T-helper 2 cell treated with Interferon-gamma antibody and Interleukin-4, amounts not matched to agents 5 μg/mL and 100 μg/mL, for 36 hours (primary cell): ENCODE data around the gene TMEM164.

ENCODE experiments used
- DNase-seq: peaks from one replicate; pipeline ENCODE4 v3.0.0; 2021; ENCODE audit warnings: low spot score
- H3K27ac Mint-ChIP-seq: one replicate; pipeline ENCODE4 v1.8.0; 2021; ENCODE audit warnings: mild to moderate bottlenecking, mixed read lengths
- H3K27me3 Mint-ChIP-seq: one replicate; pipeline ENCODE4 v1.8.0; 2021; ENCODE audit warnings: low read depth, mixed read lengths
- H3K36me3 Mint-ChIP-seq: one replicate; pipeline ENCODE4 v1.8.0; 2021; ENCODE audit warnings: low read depth, mixed read lengths
- H3K4me1 Mint-ChIP-seq: one replicate; pipeline ENCODE4 v1.8.0; 2021; ENCODE audit warnings: low read depth, mixed read lengths
- H3K4me3 Mint-ChIP-seq: one replicate; pipeline ENCODE4 v1.8.0; 2022; ENCODE audit warnings: mild to moderate bottlenecking, moderate library complexity, mixed read lengths
- H3K9me3 Mint-ChIP-seq: one replicate; pipeline ENCODE4 v1.8.0; 2021; ENCODE audit warnings: mixed read lengths

TMEM164 gene

DNA sequence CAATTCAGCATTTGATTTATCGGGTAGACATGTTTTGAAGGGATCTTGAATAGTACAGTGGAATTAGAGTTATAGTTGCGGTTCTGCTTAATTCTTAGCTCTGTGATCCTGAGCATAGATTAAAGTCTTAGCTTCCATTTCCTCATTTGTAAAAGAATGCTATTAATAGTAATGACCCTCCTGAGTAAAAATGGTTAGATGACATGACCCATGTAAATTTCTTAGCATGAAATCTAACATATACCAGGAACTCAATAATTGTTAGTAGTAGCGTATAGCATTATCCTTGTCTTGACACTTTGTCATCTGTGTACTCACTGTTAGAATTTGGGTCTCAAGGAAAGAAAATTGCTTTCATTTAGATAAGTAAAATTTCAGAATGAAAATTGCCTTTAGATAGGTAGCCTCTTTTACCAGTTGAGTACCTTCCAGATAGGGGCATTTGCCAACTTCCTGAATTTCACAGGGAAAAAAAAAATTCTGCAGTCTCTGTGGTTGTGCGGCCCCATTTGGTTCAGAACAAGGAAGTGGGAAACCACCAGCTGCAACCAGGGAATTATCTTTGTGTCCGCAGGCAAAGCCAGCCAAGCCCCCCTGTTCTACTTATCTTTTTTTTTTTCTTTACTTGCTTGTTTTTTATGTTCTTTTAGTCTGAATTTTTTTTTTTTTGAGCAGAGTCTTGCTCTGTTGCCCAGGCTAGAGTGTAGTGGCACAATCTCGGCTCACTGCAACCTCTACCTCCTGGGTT lies 86.9 kb downstream of the TMEM164 start:
- DNase-seq: no peak
- H3K27ac Mint-ChIP-seq: no peak overlapping the region
- H3K36me3 Mint-ChIP-seq: peaks cover 8% of the 10 kb centered on the region
- H3K4me3 Mint-ChIP-seq: no peak overlapping the region
- no peaks in the 10 kb centered on the region for H3K27me3 Mint-ChIP-seq
- no peaks in the 10 kb centered on the region for H3K9me3 Mint-ChIP-seq
- peaks cover 17% of the 10 kb centered on the region for H3K4me1 Mint-ChIP-seq

GRCh38 chrX:110097920-110098319 lies 95.0 kb downstream of the TMEM164 start:
- no peaks in the 10 kb centered on the region for H3K4me1 Mint-ChIP-seq
- DNase-seq: no peak
- no peak overlapping the region for H3K4me3 Mint-ChIP-seq
- no peak overlapping the region for H3K27ac Mint-ChIP-seq
- H3K27me3 Mint-ChIP-seq: no peaks in the 10 kb centered on the region
- no peaks in the 10 kb centered on the region for H3K9me3 Mint-ChIP-seq
- H3K36me3 Mint-ChIP-seq: peaks cover 4% of the 10 kb centered on the region

DNA sequence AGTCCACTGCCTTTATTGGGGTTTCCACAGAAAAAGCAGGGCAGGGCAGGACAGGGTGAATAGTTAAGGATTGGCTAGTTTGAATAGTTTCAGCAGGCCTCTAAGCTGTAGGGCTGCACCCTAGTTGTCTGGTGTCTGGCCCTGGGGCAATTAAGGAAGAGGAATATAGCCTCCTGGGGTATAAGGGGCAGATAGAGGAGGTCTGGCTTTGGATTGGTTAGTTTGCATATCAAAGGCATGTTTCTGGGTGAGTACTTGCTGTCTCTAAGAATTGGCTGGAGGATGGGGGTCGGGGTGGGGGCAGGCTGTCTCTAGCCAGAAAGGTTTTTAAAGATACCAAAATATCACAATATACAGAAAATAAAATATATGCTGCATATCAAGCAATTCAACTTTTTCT lies 100.4 kb downstream of the TMEM164 start:
- H3K4me1 Mint-ChIP-seq: no peaks in the 10 kb centered on the region
- no peak overlapping the region for H3K4me3 Mint-ChIP-seq
- H3K27ac Mint-ChIP-seq: no peak overlapping the region
- H3K9me3 Mint-ChIP-seq: no peaks in the 10 kb centered on the region
- no peaks in the 10 kb centered on the region for H3K27me3 Mint-ChIP-seq
- no peaks in the 10 kb centered on the region for H3K36me3 Mint-ChIP-seq
- DNase-seq: no peak

DNA sequence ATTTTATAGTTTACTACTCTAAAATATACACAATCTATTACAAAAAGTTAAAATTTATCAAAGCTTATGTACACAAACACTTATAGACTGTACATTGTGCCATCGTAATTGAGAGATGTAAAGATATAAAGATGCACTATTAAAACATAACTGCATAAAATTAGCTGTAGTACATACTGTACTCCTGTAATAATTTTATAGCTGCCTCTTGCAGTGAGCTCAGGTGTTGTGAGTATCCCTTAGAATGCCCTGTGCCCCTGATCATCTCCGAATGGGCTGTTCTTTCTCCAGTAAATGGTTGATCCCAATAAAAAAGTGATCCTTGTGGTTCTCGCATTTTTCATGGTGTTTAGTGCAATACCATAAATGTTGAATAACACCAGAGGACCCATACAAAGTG lies 101.2 kb downstream of the TMEM164 start:
- Mint-ChIP-seq H3K27ac (no peak overlapping the region), H3K4me1 (no peaks in the 10 kb centered on the region), H3K4me3 (no peak overlapping the region)

GRCh38 chrX:110108381-110108821 lies 105.5 kb downstream of the TMEM164 start:
- no peak overlapping the region for H3K27ac Mint-ChIP-seq
- H3K9me3 Mint-ChIP-seq: no peaks in the 10 kb centered on the region
- no peak overlapping the region for H3K4me3 Mint-ChIP-seq
- H3K36me3 Mint-ChIP-seq: no peaks in the 10 kb centered on the region
- H3K27me3 Mint-ChIP-seq: no peaks in the 10 kb centered on the region
- H3K4me1 Mint-ChIP-seq: no peaks in the 10 kb centered on the region
- no peak for DNase-seq

More for the DNA sequence above, 101.2 kb downstream of the TMEM164 start:
- Mint-ChIP-seq H3K36me3 (no peaks in the 10 kb centered on the region), H3K9me3 (no peaks in the 10 kb centered on the region), H3K27me3 (no peaks in the 10 kb centered on the region)
- no peak for DNase-seq

DNA sequence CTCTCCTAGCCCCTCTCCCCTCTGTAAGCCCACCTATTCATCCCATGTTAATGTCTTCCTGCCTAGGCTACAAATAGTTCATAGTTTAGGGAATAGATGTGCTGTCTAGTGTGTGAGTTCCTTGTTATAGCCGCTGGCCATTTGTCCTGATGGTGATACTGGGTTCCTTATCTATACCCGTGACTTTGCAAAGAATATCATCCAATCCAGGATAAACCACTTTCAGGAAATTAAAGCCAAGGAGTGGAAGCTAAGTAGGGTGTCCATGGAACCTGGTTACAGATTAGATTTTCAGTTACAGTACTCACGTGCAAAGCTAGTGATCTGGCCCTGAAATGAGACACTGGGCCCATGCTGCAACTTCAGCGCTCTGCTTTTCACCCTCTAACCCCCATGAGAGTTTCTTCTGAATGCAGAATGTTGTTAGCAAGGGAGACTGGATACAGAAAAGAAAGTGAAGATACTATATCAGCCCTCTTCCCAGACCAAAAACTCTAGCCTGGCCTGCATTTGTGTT lies 111.4 kb downstream of the TMEM164 start:
- Mint-ChIP-seq H3K27ac (no peak overlapping the region), H3K36me3 (peaks cover 2% of the 10 kb centered on the region), H3K4me1 (no peaks in the 10 kb centered on the region), H3K4me3 (no peak overlapping the region), H3K9me3 (no peaks in the 10 kb centered on the region), H3K27me3 (no peaks in the 10 kb centered on the region)
- no peak for DNase-seq

DNA sequence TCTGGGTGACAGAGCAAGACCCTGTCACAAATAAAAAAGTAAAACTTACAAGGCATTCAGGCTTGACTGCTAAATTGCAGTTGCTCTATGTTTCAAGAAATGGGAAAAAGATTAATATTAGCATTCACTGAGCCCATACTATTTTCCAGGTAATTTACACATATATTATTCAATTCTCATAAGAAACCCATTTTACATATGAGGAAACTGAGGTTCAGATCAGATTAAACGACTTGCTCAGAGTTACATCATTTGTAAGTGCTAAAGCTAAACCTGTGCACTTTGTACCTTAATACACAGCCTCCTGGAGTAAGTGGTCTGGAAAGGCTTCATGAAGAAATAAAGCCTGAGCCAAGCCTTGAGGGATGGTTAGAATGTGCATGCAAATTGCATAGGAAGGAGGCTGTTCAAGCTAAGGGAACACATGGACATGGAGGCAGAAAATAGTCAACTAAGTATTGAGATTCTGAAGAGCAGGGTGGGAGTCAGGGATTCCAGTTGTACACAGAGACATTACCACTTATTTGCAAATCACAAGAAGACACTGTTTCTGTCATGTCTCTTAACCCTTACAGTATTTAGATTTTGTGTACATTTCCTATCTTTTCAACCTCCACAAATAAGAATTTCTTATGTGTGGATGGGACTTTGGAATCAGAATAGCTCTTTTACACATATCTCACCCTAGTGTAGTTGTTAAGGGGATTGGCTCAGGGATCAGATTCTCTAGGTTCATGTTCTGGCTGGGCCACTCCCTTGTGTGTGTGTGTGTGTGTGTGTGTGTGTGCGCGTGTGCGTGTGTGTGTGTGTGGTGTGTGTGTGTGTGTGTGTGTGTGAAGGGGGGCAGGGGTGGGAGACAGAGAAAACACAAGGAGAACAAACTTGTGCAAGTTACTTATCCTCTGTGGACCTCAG lies 113.4 kb downstream of the TMEM164 start:
- no peaks in the 10 kb centered on the region for H3K9me3 Mint-ChIP-seq
- H3K4me3 Mint-ChIP-seq: no peak overlapping the region
- H3K27ac Mint-ChIP-seq: no peak overlapping the region
- no peak for DNase-seq
- peaks cover 2% of the 10 kb centered on the region for H3K36me3 Mint-ChIP-seq
- H3K27me3 Mint-ChIP-seq: no peaks in the 10 kb centered on the region
- H3K4me1 Mint-ChIP-seq: no peaks in the 10 kb centered on the region

DNA sequence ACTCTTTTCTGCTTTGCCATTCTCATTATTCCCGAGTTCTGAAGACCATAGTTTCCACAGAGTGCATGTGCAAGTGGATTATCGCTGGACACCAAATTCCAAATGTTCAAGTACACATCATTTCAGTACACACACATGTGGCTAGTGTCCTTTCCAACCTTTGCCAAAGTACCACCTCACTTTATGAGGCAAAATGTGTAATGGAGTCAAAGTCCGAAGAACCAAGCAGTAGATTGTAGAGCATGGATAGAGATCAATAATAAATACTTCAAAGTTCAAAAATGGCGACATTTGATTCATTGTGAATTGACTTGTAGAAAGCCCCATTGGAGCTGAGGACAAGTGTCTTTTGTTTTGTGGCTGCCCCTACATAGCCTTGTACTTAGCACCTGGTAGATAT lies 115.6 kb downstream of the TMEM164 start:
- Mint-ChIP-seq H3K27ac (no peak overlapping the region), H3K9me3 (no peaks in the 10 kb centered on the region), H3K27me3 (no peaks in the 10 kb centered on the region), H3K4me3 (no peak overlapping the region), H3K36me3 (peaks cover 2% of the 10 kb centered on the region), H3K4me1 (no peaks in the 10 kb centered on the region)
- DNase-seq: no peak

- Mint-ChIP-seq H3K27me3 (no peaks in the 10 kb centered on the region), H3K4me3 (no peak overlapping the region), H3K4me1 (no peaks in the 10 kb centered on the region), H3K27ac (no peak overlapping the region), H3K9me3 (no peaks in the 10 kb centered on the region), H3K36me3 (peaks cover 2% of the 10 kb centered on the region)
- no peak for DNase-seq
These were observed 116.6 kb downstream of the TMEM164 start for GRCh38 chrX:110119480-110119879.

DNA sequence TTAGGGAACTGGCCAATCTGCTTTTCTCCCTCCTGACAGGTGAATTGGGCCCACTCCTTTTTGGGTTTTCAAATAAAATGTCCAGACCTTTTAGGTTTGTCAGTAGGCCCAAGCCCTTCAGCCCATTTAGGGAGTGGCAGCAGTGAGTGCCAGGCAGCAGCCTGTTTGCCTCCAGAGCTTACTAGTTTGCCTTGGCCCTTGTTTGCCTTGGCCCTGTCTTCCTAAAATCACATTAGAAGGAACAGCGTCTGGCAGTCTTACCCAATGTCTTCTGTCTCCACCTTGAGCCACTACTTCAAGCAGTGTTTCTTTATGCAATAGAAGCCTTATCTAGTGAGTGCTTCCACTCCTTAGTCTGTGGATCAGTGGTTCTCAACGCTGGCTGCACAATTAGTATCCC lies 117.1 kb downstream of the TMEM164 start:
- Mint-ChIP-seq H3K4me1 (no peaks in the 10 kb centered on the region), H3K27ac (no peak overlapping the region), H3K9me3 (no peaks in the 10 kb centered on the region), H3K36me3 (peaks cover 2% of the 10 kb centered on the region), H3K4me3 (no peak overlapping the region), H3K27me3 (no peaks in the 10 kb centered on the region)
- no peak for DNase-seq

DNA sequence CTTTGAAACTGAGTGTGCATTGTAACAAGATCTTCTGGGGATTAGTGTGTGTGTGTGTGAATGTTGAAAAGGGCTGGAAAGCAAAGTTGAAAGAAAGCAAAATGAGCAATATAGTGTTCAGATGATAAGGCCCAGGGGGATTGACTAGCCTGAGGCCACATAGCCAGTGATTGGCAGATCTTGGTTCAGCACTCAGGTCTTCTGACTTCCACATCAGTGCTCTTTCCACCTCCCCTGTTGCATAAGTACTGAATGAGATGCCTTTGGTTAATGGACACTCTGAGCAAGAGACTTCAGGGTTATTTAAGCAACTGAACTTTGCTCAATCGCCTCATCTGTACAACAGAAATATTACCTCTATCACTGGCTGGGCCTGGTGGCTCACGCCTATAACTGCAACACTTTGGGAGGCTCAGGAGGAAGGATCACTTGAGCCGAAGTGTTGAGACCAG lies 120.4 kb downstream of the TMEM164 start:
- H3K27ac Mint-ChIP-seq: no peak overlapping the region
- H3K36me3 Mint-ChIP-seq: peaks cover 2% of the 10 kb centered on the region
- H3K4me1 Mint-ChIP-seq: no peaks in the 10 kb centered on the region
- no peaks in the 10 kb centered on the region for H3K9me3 Mint-ChIP-seq
- DNase-seq: no peak
- no peak overlapping the region for H3K4me3 Mint-ChIP-seq
- H3K27me3 Mint-ChIP-seq: no peaks in the 10 kb centered on the region

GRCh38 chrX:110125446-110126162 lies 122.7 kb downstream of the TMEM164 start:
- H3K36me3 Mint-ChIP-seq: peaks cover 1% of the 10 kb centered on the region
- DNase-seq: no peak
- no peaks in the 10 kb centered on the region for H3K27me3 Mint-ChIP-seq
- no peak overlapping the region for H3K27ac Mint-ChIP-seq
- H3K9me3 Mint-ChIP-seq: no peaks in the 10 kb centered on the region
- H3K4me3 Mint-ChIP-seq: no peak overlapping the region
- no peaks in the 10 kb centered on the region for H3K4me1 Mint-ChIP-seq

DNA sequence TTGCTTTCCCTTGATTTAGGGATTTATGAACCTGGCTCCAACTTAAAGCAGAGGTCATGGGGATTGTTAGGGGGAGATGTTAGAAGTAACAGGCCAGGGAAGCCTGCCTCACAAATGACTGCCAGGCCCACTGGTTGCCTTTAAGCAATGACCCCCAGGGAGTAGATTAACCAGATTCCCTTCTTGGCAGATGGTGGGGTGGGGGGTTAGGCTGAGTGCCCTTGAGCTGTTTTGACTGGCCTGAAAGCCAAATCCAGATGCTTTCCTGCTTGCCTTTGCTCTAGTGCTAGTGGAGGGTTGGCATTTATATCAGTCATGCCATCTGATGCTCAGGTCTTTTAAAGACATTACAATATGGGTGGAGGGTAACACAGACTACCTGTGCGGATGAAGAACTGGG lies 128.1 kb downstream of the TMEM164 start:
- Mint-ChIP-seq H3K4me3 (no peak overlapping the region), H3K9me3 (no peaks in the 10 kb centered on the region), H3K4me1 (peaks cover 10% of the 10 kb centered on the region), H3K27me3 (no peaks in the 10 kb centered on the region), H3K27ac (no peak overlapping the region), H3K36me3 (peaks cover 10% of the 10 kb centered on the region)
- no peak for DNase-seq
